ENCODE results near the gene TMEM108.

Gene TMEM108

GRCh38 chr3:133283958-133284807 is 246.0 kb downstream of the TMEM108 start:
- DNase-seq, result no peak

DNA sequence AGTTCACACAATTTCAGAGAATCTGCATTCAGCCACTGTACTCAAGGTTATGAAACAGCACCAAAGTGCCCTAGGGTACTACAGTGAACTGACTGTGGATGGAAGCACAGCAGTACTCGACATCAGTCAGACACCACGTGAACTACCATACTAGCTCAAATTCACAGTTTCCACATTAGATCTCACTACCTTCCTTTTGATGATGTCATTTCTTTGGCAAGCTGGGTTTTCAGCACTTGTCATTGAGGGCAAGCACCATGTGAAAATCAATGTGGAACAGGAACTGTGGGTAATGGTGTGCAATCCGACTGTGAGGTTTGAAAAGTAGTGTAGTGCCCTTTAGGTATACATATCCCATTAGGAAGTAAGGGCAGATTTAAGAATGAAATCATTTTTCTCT is 251.1 kb downstream of the TMEM108 start:
- DNase-seq, result no peak

DNA sequence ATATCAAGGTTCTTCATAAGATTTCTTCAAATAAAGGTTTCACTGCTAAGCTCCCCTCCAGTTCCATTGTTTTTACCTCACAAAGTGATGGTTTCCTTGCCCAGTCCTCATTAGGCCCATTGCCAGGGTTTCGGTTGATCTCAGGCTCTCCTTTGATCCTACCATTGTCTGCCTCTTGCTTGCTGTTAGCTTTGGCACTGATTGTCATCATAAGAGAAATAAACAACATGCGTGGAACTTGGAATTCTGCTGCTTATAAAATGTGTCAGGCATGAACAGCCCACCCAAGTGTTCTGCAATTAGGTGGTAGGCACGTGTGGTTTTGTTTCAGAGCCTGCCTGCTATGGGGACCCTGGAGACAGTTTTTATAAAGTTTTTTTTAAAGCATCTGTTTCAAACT is 254.1 kb downstream of the TMEM108 start:
- DNase-seq, result no peak

GRCh38 chr3:133293397-133294110 is 255.4 kb downstream of the TMEM108 start:
- DNase-seq, result no peak

GRCh38 chr3:133294253-133294652 is 256.1 kb downstream of the TMEM108 start:
- DNase-seq, result no peak

DNA sequence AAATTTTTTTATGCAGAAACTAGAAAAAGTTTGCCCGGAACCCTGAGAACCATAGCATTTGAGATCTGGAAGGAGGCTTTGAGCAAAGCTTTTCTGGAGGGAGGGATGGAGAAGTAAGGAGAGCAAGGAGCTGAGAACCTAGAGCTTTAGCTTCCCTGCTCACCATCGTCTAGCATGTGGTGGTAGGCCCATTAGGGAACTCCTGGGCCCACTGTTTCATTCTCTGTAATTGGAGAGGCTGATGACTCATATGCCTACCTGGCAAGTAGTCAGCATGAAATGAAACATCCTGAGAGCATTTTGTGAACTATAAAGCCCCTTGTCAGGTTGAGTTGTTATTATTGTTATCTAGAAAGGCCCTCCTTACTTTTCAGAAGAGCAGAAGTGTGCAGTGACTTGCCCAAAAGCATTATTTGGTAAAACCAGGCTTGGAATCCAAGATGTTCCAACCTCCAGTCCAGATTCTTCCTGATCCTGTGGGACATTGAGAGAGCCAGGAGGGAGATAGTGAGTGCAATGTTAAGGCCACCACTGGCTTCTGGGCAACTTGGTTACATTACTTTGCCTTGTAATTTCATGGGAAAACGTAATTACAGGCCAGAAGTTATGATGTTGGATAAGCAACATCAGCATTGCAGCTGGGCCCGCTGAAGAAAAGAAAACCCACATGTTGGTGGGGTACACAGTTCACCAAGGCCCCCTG is 257.2 kb downstream of the TMEM108 start:
- no peak for DNase-seq

DNA sequence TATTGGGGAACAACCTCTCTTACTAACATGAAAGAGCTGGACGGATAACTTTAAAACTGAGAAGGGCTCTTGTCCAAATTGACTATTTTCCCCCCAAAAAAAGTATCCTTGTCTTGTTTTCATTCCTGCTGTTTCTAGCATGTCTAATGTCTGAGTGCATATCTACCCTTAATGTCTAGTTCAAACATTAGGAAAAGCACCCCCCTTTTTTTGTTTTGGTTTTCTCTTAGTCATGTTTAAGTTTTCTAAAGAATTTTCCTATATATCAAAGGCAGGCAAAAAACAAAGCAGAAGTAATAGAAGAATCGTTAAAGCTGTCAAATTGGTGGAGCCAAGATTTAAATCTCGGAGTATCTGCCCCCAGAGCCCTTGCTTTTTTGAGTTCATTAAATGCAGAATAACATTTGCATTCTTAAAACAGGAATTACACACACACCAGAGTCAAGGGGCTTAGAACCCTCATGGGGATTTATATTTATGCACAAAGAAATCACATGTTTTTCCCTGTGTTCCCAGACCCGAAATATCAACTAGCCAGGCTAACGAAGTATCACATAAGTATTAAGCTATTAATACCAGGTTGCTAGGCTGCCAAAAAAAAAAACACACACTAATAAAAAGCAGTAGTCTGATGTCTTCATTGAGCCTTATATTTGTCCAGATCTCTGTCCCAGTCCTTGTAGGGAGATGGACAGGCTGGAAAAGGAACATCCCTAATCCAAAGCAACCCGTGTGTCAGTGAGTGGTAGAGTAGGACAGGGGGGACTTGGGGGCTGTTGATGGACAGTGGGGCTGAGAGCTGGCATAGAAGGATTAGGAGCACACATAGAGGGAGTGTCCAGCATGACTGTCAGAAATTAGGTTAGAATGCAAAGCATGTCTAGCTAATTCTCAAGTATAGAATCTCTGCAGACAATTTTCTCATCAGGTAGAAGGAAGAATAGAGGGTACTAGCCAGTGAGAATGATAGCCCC is 258.0 kb downstream of the TMEM108 start:
- no peak for DNase-seq

DNA sequence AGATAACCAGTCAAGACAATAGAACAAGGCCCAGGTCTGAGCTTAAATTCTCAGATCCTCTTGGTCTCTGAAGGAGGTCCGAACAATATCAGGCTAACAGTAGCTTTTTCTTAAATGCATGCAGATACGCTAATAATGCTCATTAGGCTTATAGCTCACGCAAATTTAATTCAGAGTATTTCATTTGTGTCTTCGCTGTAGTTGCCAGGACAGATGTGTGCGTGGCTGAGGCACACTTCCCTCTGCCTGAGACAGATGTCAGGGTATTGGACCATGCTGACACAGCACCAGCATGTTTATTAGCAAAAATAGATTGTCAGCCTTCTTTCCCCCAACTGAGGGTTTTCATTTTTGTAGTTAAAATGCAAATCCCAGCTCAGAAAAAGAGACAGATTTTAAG is 258.8 kb downstream of the TMEM108 start:
- DNase-seq, result no peak

DNA sequence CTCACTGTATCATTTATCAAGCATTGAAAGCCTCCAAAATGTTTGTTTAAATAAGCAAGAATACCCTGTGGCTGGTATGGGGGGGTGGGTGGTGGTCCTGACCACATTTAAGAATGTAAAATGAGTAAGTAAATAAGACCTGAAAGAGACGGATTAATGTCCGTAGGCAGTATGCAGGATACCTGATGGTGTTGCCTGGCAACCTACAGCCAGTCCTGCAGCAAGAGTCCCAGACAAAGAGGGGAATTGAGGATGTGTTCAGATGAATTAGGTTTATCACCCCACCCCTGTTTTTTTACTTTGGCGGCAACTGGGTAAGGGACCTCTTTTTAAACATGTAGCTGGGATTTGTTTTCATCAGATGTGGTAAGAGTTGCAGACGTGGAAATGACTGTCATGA is 261.9 kb downstream of the TMEM108 start:
- DNase-seq, result no peak

- DNase-seq, result no peak
These were observed 263.0 kb downstream of the TMEM108 start for GRCh38 chr3:133301194-133301593.

- DNase-seq, result no peak
These were observed 263.5 kb downstream of the TMEM108 start for GRCh38 chr3:133301731-133302130.

DNA sequence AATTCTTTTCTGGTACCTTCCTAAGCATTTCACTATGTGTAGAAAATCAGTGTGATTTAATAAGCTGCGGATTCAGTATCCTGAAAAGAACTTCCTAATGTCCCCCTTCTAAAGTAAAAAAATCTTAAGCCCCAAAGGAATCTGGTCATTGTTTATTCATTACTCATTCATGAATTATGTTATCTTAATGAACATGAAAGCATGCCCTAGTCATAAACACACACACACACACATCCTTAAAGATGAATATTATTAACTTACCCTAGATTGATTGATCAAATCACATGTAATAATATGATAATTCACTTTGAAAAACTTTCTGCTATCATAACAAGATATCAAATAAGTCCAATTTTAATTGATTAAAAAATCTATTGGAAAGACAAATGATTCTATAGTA is 265.2 kb downstream of the TMEM108 start:
- no peak for DNase-seq

- DNase-seq, result no peak
These were observed 279.7 kb downstream of the TMEM108 start for GRCh38 chr3:133317866-133318265.

DNA sequence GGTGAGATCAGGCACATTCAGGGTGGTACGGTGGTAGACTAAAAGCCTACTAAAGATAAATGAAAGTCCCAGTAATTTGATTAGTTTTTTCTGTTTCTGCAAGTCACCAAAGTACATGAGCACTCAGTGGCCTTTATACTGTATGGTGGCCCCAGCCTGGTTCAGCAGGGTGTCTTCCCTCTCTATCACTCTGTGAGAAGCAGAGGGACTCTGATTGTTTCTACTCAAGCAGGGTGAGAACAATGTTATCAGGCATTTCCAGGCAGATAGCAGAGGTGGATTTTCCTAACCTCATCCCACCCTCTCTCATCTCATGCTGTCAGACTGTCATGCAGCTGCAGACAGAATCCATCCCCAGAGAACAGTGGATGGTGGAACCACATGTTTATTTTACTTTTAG is 290.2 kb downstream of the TMEM108 start:
- DNase-seq, result no peak

- DNase-seq, result no peak
These were observed 291.4 kb downstream of the TMEM108 start for GRCh38 chr3:133329626-133330025.

DNA sequence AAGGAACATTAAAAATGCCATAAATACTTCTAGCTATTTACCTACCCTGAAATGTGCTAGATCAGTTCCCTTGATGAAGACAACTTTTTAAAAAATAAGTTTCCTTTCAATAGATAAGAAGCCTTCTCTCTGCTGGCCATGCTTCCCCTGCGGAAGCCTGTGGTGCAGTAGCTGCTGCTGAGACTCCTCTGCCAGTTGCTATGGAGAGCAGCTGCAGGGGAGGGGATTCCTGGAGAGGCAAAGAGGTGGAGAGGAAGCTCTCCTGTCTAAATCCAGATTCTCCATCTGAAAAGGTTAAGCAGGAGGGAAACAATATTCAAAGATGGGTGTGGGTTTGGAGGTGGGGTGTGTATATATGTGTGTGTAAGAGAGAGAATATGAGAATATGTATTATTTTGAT is 291.9 kb downstream of the TMEM108 start:
- peak; percentile 41 for DNase-seq

DNA sequence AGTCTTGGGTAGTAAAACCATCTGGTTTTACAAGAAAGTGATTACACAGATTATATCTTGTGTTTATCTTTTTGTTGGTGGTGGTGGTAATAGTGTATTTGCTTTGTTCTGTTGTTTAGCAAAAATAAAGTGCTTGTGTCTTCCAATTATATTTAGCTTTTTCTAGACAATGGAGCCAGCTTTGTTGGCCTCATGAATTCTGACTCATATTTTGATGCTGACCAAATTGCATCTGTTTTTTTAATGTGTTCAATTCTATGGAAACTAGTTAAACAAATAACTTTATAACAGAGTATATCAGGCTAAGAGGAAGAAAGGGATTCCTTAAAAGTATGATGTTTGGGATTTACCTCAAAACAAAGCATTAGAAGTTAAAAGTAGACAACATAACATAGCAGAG is 292.3 kb downstream of the TMEM108 start:
- no peak for DNase-seq

DNA sequence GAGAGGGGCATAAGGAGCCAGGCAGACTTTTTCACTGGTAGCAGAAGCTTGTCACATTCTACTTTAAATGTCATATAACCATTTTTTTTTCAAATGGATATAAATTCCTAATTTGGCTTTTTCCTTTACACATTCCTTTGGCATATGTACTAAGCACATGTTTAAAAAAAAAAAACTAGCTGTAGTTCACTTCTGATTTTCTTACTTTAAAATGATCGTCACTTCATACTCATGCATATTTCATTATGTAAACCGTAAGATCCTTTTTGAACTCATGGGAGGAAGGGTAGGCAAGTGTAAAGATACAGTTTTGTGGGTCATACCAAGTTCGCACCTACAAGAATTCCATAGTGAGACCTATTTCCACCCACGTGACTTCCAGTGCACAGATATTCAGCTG is 316.5 kb downstream of the TMEM108 start:
- DNase-seq, result no peak

GRCh38 chr3:133360476-133360875 is 322.3 kb downstream of the TMEM108 start:
- no peak for DNase-seq

DNA sequence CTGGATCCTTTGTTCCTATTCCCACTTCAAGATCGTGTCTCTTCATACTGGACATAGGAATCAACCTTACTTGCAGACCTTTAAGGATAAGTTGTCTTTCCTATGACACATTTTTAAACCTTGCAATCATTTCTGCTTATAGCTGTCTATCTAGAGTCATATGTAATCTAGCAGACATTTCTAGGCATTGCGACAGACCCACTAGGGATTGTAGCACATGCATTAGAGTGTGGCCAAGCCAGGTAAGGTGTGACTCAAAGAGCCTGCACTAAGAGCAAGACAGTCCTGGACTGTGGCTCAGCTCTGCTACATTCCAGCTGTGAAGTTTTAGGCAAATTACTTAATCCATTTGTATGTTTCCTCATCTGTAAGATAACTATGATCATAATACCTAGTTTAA is 322.8 kb downstream of the TMEM108 start:
- DNase-seq, result no peak

DNA sequence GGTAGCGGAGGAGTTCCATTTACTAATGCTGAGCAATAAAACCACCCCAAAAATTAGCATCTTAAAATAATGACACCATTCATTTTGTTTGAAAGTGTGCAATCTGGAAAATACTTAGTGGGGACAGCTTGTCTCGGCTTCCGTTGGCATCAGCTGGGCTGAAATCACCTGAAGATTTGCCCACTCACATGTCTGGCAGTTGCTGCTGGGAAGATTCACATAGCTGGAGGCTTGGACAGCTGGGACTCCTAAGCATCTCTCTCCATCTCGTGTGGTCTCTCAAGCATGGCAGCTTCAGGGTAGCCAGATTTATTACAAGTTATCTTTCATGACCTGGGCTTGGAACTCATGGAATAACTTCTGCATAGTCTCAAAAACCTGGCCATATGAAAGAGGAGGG is 323.2 kb downstream of the TMEM108 start:
- DNase-seq, result no peak

- DNase-seq, result no peak
These were observed 324.3 kb downstream of the TMEM108 start for GRCh38 chr3:133362539-133362938.

DNA sequence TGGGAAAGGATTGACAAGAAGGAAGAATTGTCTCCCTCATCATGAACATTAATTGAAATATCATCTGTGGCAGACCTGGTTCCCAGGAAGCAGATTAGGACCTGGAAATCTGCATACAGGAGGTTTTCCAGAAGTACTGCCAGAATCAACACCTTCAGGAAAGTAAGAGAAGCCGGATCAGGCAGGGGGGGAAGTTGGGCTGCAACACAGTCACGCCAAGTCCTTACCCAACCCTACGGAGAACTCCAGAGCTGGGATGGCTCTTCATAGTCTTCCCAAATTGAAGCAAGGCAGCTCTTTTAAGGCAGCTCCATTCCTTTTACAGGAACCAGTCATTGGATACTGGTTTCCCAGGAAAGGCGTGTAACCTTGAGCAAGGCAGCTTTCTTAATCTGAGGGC is 326.5 kb downstream of the TMEM108 start:
- DNase-seq, result no peak
